Brain pericyte (primary cell): ENCODE data around the gene MRPL17.

Experiments used
- DNase-seq: peaks from one replicate; pipeline ENCODE4 v3.0.0-alpha.2; 2012; ENCODE audit warnings: low read depth, low spot score

Gene MRPL17

DNA sequence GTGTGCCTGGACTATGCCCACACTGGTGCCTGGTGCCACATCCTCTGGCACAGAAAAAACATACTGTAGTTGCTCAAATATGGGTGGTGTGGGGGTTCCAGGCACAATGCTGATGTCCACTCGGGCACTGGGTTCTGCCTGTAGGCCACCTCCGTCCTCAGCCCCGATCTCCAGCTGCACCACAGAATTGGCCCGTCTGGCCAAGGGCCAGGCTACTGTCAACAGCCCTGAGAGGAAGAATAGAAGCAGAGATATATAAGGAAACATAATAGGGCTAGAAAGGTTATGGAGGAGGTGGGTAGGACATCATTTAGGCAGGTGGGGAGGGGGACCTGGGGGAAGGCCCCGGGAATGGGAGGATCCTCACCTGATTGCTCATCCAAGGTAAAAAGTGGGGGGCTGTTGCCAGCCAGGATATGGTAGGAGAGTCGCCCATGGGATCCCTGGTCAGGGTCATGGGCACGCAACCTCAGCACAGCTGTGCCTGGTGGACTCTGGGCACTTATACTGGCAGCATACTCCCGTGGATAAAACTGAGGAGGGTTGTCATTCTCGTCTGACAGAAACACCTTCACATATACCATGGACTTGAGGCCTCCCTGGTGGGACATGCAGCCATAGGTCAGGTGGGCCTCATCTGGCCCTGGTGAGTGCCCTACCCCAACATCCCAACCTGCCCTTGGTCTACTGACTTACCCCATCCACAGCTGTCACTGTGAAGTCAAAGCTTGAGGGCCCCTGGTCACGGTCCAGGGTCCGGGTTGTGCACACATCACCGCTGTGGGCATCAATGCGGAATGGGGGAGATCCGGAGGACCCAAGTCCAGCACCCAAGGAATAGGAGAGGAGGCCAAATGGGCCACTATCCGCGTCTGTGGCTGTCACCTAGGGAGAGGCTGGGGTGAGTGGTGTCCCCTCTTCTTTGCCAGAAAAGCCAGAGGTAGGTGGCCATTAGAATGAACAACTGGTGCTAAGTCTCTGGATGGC is 49.4 kb downstream of the MRPL17 start:
- DNase-seq = no peak

DNA sequence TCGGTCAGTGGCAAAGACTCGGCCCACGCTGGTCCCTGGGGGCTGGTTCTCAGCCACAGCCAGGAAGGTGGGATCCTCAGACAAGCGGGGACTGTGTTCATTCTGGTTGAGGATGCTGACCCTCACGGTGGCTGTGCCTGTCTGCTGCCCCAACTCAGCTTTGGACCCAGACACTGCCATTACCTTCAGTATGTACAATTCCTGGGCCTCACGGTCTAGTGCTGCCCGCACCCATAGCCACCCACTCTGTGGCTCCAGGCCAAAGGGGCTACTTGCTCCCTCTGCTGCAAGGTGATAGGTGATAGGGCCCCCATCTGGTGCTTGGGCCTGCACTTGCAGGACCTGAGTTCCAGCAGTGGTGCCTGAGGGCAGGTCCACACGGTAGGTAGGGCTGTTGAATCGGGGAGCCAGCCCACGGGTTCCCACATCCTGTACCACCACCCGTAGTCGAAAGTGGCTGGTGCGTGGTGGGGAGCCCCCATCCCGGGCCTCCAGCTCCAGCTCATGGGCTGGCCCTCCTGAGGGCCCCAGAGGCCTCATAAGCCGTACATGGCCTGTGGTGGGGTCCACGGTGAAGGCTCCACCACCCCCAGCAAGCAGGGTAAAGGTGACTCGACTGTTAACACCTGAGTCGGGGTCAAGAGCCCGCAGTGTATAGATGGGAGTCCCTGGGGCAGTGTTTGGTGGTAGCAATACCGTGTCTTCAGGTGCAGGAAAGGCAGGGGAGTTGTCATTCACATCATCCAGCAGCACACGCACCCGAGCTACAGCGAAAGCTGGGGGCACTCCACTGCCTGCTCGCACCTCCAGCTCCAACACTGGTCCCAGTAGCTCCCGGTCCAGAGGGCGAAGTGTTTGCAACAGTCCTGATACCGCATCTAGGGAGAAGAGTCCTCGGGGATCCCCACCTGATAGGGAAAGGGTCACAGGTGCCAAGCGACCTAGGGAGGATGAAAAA is 50.7 kb downstream of the MRPL17 start:
- no peak for DNase-seq

DNA sequence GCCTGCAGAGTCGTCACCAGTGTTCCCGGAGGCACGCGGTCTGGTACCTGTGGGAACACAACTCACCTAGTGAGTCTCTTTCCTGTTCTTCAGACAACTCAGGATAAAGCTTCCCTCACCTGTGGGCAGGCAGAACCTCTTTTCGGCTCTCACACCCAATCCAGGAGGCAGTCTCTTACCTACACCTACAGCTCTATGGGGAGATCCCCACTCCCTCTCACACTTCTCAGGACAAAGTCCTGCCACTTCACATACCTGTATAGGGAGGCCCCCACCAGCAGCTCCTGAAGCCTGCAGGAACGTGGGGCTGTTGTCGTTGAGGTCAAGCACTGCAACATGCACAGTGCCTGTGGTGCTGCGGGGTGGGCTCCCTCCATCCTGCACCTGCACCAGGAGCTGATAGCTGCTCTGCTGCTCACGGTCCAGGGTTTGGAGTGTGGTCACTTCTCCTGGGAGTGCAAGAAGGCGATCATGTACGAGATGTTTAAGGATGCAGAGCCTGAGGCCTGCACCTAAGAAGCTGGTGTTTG is 51.7 kb downstream of the MRPL17 start:
- no peak for DNase-seq

DNA sequence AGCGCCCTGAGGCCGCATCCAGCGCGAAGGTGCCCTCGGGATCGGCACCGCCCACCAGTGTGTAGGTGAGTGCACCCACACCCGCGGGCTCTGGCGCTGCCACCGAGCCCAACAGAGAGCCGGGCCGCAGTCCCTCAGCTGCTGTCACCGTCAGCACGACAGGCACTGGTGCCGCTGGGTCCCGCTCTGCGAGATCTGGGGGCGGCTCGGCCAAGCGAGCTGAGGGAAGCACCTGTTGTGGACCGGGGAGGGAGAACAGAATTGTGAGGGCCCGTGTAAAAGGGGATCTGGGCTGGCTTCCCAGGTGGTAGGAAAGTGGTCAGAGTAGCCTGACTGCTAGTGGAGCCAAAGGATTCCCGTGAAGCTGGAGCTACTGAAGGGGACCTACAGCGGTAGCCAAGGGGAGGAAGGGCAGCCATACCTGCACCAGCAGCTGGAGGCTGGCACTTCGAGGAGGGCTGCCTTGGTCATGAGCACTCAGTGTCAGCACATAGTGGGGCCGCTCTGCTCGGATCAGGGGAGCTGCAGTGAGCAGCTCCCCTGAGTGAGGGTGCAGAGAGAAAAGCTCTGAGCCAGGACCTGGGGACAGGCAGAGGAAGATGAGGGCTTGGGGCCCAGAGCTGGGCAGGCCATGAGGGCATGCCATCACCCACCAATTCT is 52.4 kb downstream of the MRPL17 start:
- no peak for DNase-seq
